Mesenchymal stem cell (in vitro differentiated cells and primary cell): ENCODE results near the gene FAM24B.

Experiments used
- DNase-seq: peaks from one replicate; pipeline ENCODE4 v3.0.0-alpha.2; 2013
- H2AFZ ChIP-seq: one replicate; pipeline ENCODE4 v1.6.1; 2013; ENCODE audit warnings: low read depth, mild to moderate bottlenecking, control low read depth, inconsistent platforms, low read length, moderate library complexity
- H2AK5ac ChIP-seq: 2 replicates; pipeline ENCODE4 v1.6.1; 2013; ENCODE audit warnings: low read length, moderate library complexity, mild to moderate bottlenecking, inconsistent platforms; ENCODE audit not compliant: severe bottlenecking
- H2BK120ac ChIP-seq: one replicate; pipeline ENCODE4 v1.6.1; 2013; ENCODE audit warnings: low read depth, mild to moderate bottlenecking, inconsistent platforms, low read length, moderate library complexity
- H2BK12ac ChIP-seq, 2 experiments: one replicate each; pipeline ENCODE4 v1.6.1; 2013; ENCODE audit warnings: inconsistent platforms in 2 of 2, low read length in 2 of 2, mild to moderate bottlenecking in 2 of 2, moderate library complexity in 2 of 2, control low read depth in 1 of 2
- H2BK15ac ChIP-seq: one replicate; pipeline ENCODE4 v1.6.1; 2013; ENCODE audit warnings: mild to moderate bottlenecking, low read depth, inconsistent platforms; ENCODE audit not compliant: poor library complexity, severe bottlenecking
- H2BK5ac ChIP-seq: 2 replicates; pipeline ENCODE4 v1.6.1; 2013; ENCODE audit warnings: low read depth, mild to moderate bottlenecking, low read length, control low read depth, inconsistent platforms; ENCODE audit not compliant: poor library complexity, severe bottlenecking
- H3K14ac ChIP-seq, 2 experiments: one replicate each; pipeline ENCODE4 v1.6.1; 2013; ENCODE audit warnings: inconsistent platforms in 2 of 2, low read length in 2 of 2, control low read depth in 1 of 2, mild to moderate bottlenecking in 1 of 2, moderate library complexity in 1 of 2
- H3K18ac ChIP-seq, 2 experiments: one replicate each; pipeline ENCODE4 v1.6.1; 2013; ENCODE audit warnings: inconsistent platforms in 2 of 2, low read length in 2 of 2, control low read depth in 1 of 2, low read depth in 1 of 2, mild to moderate bottlenecking in 1 of 2
- H3K23ac ChIP-seq, 2 experiments: one replicate each; pipeline ENCODE4 v1.6.1; 2013; ENCODE audit warnings: inconsistent platforms in 2 of 2, low read length in 2 of 2, mild to moderate bottlenecking in 2 of 2, moderate library complexity in 2 of 2, control low read depth in 1 of 2
- H3K27ac ChIP-seq: 2 replicates; pipeline ENCODE4 v1.5.1; 2013; ENCODE audit warnings: mild to moderate bottlenecking, moderate library complexity, low read length, control low read depth, inconsistent platforms; ENCODE audit not compliant: poor library complexity, severe bottlenecking
- H3K27me3 ChIP-seq, 2 experiments: 2 replicates each; pipeline versions ENCODE4 v1.6.1 to v1.7.0; 2013; ENCODE audit warnings: low read length in 2 of 2, mild to moderate bottlenecking in 2 of 2, moderate library complexity in 2 of 2, control low read depth in 1 of 2, inconsistent platforms in 1 of 2; ENCODE audit not compliant: control insufficient read depth in 1 of 2, insufficient read depth in 1 of 2
- H3K36me3 ChIP-seq, 2 experiments: 2 replicates each; pipeline versions ENCODE4 v1.6.1 to v1.7.0; 2013; ENCODE audit warnings: low read length in 2 of 2, control low read depth in 1 of 2, inconsistent platforms in 1 of 2, low read depth in 1 of 2, mild to moderate bottlenecking in 1 of 2; ENCODE audit not compliant: insufficient read depth in 2 of 2, control insufficient read depth in 1 of 2
- H3K4ac ChIP-seq, 2 experiments: one replicate each; pipeline ENCODE4 v1.6.1; 2013; ENCODE audit warnings: inconsistent platforms in 2 of 2, low read length in 2 of 2, mild to moderate bottlenecking in 2 of 2, moderate library complexity in 2 of 2, control low read depth in 1 of 2, low read depth in 1 of 2
- H3K4me1 ChIP-seq: 2 replicates; pipeline ENCODE4 v1.6.1; 2013; ENCODE audit warnings: low read depth, low read length, control low read depth; ENCODE audit not compliant: control insufficient read depth, insufficient read depth
- H3K4me2 ChIP-seq: 2 replicates; pipeline ENCODE4 v1.6.1; 2013; ENCODE audit warnings: low read length, mild to moderate bottlenecking, inconsistent platforms; ENCODE audit not compliant: poor library complexity, severe bottlenecking
- H3K4me3 ChIP-seq, 2 experiments: 2 replicates each; pipeline versions ENCODE4 v1.5.1 to v1.7.0; 2013; ENCODE audit warnings: low read length in 2 of 2, mild to moderate bottlenecking in 2 of 2, control low read depth in 1 of 2, low read depth in 1 of 2; ENCODE audit not compliant: insufficient read depth in 1 of 2
- H3K79me1 ChIP-seq: replicated peaks from 2 replicates; pipeline ENCODE4 v1.6.1; 2013; ENCODE audit warnings: mild to moderate bottlenecking, control low read depth, low read length, inconsistent platforms; ENCODE audit not compliant: poor library complexity, severe bottlenecking
- H3K9ac ChIP-seq: 2 replicates; pipeline ENCODE4 v1.7.0; 2013; ENCODE audit warnings: mild to moderate bottlenecking, low read length, moderate library complexity
- H3K9me3 ChIP-seq: 2 replicates; pipeline ENCODE4 v1.7.0; 2013; ENCODE audit warnings: mild to moderate bottlenecking, low read length; ENCODE audit not compliant: control insufficient read depth
- H4K8ac ChIP-seq: one replicate; pipeline ENCODE4 v1.6.1; 2013; ENCODE audit warnings: inconsistent platforms, mild to moderate bottlenecking, low read length, moderate library complexity
- H4K91ac ChIP-seq: one replicate; pipeline ENCODE4 v1.6.1; 2013; ENCODE audit warnings: mild to moderate bottlenecking, low read length, inconsistent platforms
- WGBS: methylation state at CpG from one replicate; pipeline ENCODE4 v1.1.7; 2013; ENCODE audit warnings: mixed read lengths; 5-methylcytosine and 5-hydroxymethylcytosine counted together

Gene FAM24B

DNA sequence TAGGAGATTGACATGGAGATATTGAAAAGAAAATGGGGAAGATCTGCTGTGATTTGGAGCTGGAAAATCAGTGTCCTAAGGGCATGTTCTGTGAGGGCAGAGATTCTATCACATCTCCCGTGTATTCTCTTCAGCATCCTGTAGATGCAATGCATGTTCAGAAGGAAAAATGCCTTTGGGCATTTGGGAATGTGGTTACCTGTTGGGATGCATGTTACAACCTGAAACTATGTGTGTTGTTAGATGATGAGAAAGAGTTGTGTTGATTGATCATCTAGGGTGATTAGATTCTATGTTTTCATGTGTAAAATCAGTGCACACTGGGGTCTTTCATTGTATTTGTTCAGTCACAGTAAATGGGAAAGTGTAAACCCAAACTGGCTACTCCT lies 48.4 kb downstream of the FAM24B start:
- H3K27me3 ChIP-seq, result no peaks in the 10 kb centered on the region
- WGBS, result 89% methylated on average over 1 of the region's 1 CpG
- H3K9ac ChIP-seq, result no peak overlapping the region

DNA sequence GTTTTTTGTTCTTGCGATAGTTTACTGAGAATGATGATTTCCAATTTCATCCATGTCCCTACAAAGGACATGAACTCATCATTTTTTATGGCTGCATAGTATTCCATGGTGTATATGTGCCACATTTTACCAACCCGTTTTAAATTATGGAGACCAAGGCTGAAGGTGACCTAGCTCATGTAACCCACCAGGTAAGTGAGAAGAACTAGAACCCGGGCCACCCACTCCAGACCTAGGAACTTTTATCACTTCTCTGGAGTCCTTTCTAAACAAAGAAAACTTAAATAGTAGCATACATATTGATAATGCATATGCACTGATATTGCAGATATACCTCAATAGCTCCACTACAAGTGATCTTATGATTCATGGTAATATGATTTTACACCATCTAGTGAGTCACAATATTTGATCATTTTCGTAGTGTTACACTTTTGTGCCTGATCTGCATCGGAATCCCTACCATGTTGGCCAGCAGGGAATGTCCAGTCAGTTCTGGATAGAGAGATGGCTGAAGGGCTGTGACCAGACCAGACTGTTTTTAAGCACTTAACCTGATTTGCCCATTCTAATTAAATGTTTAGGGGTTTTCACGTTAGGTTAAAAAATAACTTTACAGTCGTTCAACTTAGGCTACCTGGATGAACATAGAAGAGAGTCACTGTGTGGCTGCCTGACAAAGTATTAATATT lies 49.0 kb downstream of the FAM24B start:
- Histone ChIP-seq H3K4ac (no peak overlapping the region), H3K27me3 (no peaks in the 10 kb centered on the region), H2BK5ac (no peak overlapping the region), H2AK5ac (no peak overlapping the region), H3K4me1 (no peaks in the 10 kb centered on the region), H2BK12ac (no peak overlapping the region), H3K4me2 (no peak overlapping the region), H3K9ac (no peak overlapping the region), H3K23ac (no peak overlapping the region), H2AFZ (no peak overlapping the region), H3K27ac (no peak overlapping the region), H3K14ac (no peak overlapping the region), H3K9me3 (no peaks in the 10 kb centered on the region), H2BK15ac (no peak overlapping the region), H3K79me1 (no peaks in the 10 kb centered on the region), H3K18ac (no peak overlapping the region), H4K91ac (no peak overlapping the region), H2BK120ac (no peak overlapping the region), H3K36me3 (peaks cover 0 to 32% of the 10 kb centered on the region in 2 experiments), H3K4me3 (no peak overlapping the region), H4K8ac (no peak overlapping the region)
- 90% methylated on average over 5 of the region's 7 CpGs for WGBS
- DNase-seq, result no peak

More for the DNA sequence above, 48.4 kb downstream of the FAM24B start:
- no peak overlapping the region for H4K8ac ChIP-seq
- no peaks in the 10 kb centered on the region for H3K9me3 ChIP-seq
- no peaks in the 10 kb centered on the region for H3K4me1 ChIP-seq
- no peak overlapping the region for H3K4me2 ChIP-seq
- H3K36me3 ChIP-seq, result peaks cover 0 to 35% of the 10 kb centered on the region in 2 experiments
- no peak for DNase-seq
- no peak overlapping the region for H2BK5ac ChIP-seq
- no peak overlapping the region for H3K23ac ChIP-seq
- H3K14ac ChIP-seq, result no peak overlapping the region
- no peak overlapping the region for H2AK5ac ChIP-seq
- no peak overlapping the region for H3K4ac ChIP-seq
- no peak overlapping the region for H2BK15ac ChIP-seq
- H3K4me3 ChIP-seq, result no peak overlapping the region
- no peak overlapping the region for H4K91ac ChIP-seq
- no peak overlapping the region for H2AFZ ChIP-seq
- H3K27ac ChIP-seq, result no peak overlapping the region
- no peak overlapping the region for H2BK120ac ChIP-seq
- no peak overlapping the region for H2BK12ac ChIP-seq
- no peak overlapping the region for H3K18ac ChIP-seq
- H3K79me1 ChIP-seq, result no peaks in the 10 kb centered on the region

DNA sequence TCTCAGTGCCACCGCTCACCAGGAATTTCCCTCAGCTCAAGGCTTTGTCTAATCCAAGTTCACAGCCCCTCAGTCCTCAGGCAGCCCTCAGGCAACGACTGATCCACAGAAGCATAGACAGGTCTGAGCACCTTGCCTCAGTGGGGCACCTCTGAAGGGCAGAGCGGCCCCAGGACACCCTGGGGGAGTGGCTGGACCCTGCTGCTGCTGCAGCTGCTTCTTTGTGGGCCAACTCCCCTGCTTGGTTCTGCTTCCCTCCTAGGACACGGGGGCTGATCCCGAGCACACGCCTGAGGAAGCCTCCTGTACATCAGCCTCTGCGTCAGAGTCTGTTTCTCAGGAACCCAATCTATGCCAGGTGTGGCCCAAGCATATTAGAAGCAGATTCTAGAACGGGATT lies 49.9 kb downstream of the FAM24B start:
- Histone ChIP-seq H3K36me3 (peaks cover 0 to 26% of the 10 kb centered on the region in 2 experiments), H3K4me2 (no peak overlapping the region), H3K9me3 (no peaks in the 10 kb centered on the region), H3K18ac (no peak overlapping the region), H2BK120ac (no peak overlapping the region), H3K27me3 (no peaks in the 10 kb centered on the region), H2AFZ (no peak overlapping the region), H3K79me1 (no peaks in the 10 kb centered on the region), H3K4ac (no peak overlapping the region), H2AK5ac (no peak overlapping the region), H4K91ac (no peak overlapping the region), H3K23ac (no peak overlapping the region), H4K8ac (no peak overlapping the region), H3K27ac (no peak overlapping the region), H3K9ac (no peak overlapping the region), H2BK5ac (no peak overlapping the region), H3K4me1 (no peaks in the 10 kb centered on the region), H2BK12ac (no peak overlapping the region), H3K14ac (no peak overlapping the region), H2BK15ac (no peak overlapping the region), H3K4me3 (no peak overlapping the region)
- 66% methylated on average over 7 of the region's 8 CpGs for WGBS
- DNase-seq, result no peak

DNA sequence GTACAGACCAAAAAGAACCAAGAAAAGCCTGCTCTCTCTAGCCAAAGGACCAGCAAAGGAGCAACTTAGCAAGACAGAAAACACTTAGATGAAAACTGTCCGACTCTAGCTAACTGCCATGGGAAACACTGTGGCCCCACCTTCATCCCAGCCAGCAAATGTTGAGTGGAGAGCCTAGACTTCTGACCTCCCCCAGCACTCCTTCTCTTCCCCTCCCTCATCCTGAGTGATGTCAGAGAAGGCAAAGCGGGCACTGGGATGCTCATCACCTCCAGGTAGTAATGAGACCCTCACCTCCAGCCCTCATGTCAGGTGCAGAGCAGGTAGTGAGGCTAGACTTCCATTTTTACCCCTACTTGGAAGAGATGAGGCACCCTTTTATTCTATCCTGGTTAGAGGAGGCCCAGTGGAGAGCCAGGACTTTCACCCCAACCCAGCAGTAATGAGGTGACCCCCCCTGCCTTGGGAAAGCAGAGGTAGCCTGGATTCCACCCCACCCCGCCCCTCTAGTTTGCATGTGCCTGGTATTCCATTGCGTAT lies 50.6 kb downstream of the FAM24B start:
- no peak overlapping the region for H3K4me2 ChIP-seq
- peaks cover 0 to 19% of the 10 kb centered on the region in 2 experiments for H3K36me3 ChIP-seq
- no peak overlapping the region for H3K14ac ChIP-seq
- H3K4ac ChIP-seq, result no peak overlapping the region
- H2AFZ ChIP-seq, result no peak overlapping the region
- 64% methylated on average over 4 of the region's 4 CpGs for WGBS
- H2BK12ac ChIP-seq, result no peak overlapping the region
- no peak overlapping the region for H3K4me3 ChIP-seq
- H3K27ac ChIP-seq, result no peak overlapping the region
- no peaks in the 10 kb centered on the region for H3K4me1 ChIP-seq
- no peak overlapping the region for H2AK5ac ChIP-seq
- H3K23ac ChIP-seq, result no peak overlapping the region
- H2BK120ac ChIP-seq, result no peak overlapping the region
- H2BK5ac ChIP-seq, result no peak overlapping the region
- no peak for DNase-seq
- H3K79me1 ChIP-seq, result no peaks in the 10 kb centered on the region
- no peak overlapping the region for H2BK15ac ChIP-seq
- peaks cover 0 to 5% of the 10 kb centered on the region in 2 experiments for H3K27me3 ChIP-seq
- no peak overlapping the region for H3K9ac ChIP-seq
- H3K9me3 ChIP-seq, result no peaks in the 10 kb centered on the region
- no peak overlapping the region for H4K91ac ChIP-seq
- H3K18ac ChIP-seq, result no peak overlapping the region
- no peak overlapping the region for H4K8ac ChIP-seq
